Fibroblast of mammary gland (primary cell): ENCODE measurements around the gene SHF.
A peak's percentile ranks its signal among the peaks of the same experiment; 100 is the strongest.

ENCODE experiments used
- DNase-seq: peaks from one replicate; pipeline ENCODE4 v3.0.0-alpha.2; 2010; ENCODE audit warnings: low read depth
- H3K4me3 ChIP-seq: 2 replicates; pipeline ENCODE4 v1.5.1; 2011; ENCODE audit warnings: low read depth, mild to moderate bottlenecking, low read length, moderate library complexity; ENCODE audit not compliant: control insufficient read depth
- CTCF ChIP-seq: conservative IDR thresholded peaks from 2 replicates; pipeline ENCODE4 v1.5.1; 2011; ENCODE audit warnings: low read depth, low read length, inconsistent platforms; ENCODE audit not compliant: control insufficient read depth, insufficient read depth

SHF gene

GRCh38 chr15:45146405-45146804 lies 41.4 kb downstream of the SHF start:
- no peak overlapping the region for H3K4me3 ChIP-seq
- peak; percentile 16 for DNase-seq
- TF ChIP-seq CTCF: no peak

- no peak for DNase-seq
- no peak for TF ChIP-seq CTCF
- H3K4me3 ChIP-seq: no peak overlapping the region
These were observed 43.0 kb downstream of the SHF start for GRCh38 chr15:45144775-45145174.

GRCh38 chr15:45143946-45144345 lies 43.8 kb downstream of the SHF start:
- no peak for DNase-seq

GRCh38 chr15:45143056-45143455 lies 44.7 kb downstream of the SHF start:
- DNase-seq: no peak
- TF ChIP-seq CTCF: no peak
- no peak overlapping the region for H3K4me3 ChIP-seq

More at GRCh38 chr15:45143946-45144345, 43.8 kb downstream of the SHF start:
- H3K4me3 ChIP-seq: no peak overlapping the region
- TF ChIP-seq CTCF: no peak

- no peak overlapping the region for H3K4me3 ChIP-seq
- no peak for TF ChIP-seq CTCF
- DNase-seq: no peak
These were observed 46.4 kb downstream of the SHF start for GRCh38 chr15:45141386-45141785.

GRCh38 chr15:45140557-45141250 lies 47.1 kb downstream of the SHF start:
- TF ChIP-seq CTCF: no peak
- no peak for DNase-seq
- no peak overlapping the region for H3K4me3 ChIP-seq
